Smooth muscle cell (in vitro differentiated cells): ENCODE measurements around the gene PLA2G4A. TPM values are rescaled to one million over a fixed set of nuclear protein-coding genes. Genes with fewer than 3 reads are reported as not detected.

Source experiments
- DNase-seq: peaks from one replicate; lab custom pipeline; 2025; ENCODE audit not compliant: unreplicated experiment; lab: John Stamatoyannopoulos, UW
- H2AFZ ChIP-seq: fragments of 200-600 bp; sonication (generic); 2 replicates; pipeline ENCODE4 v1.6.0; 2016; ENCODE audit warnings: antibody characterized with exemption, low read depth, mild to moderate bottlenecking
- H3F3A ChIP-seq: fragments of 200-600 bp; sonication (generic); 2 replicates; pipeline ENCODE4 v1.6.0; 2017; ENCODE audit warnings: antibody characterized with exemption, low read depth
- H3K27ac ChIP-seq: fragments of 200-600 bp; sonication (generic); 2 replicates; pipeline ENCODE4 v1.5.1; 2016; ENCODE audit warnings: low read depth, mild to moderate bottlenecking
- H3K27me3 ChIP-seq: fragments of 200-600 bp; sonication (generic); 2 replicates; pipeline ENCODE4 v1.6.1; 2016; ENCODE audit warnings: low read depth, mild to moderate bottlenecking
- H3K36me3 ChIP-seq: fragments of 200-600 bp; sonication (generic); 2 replicates; pipeline ENCODE4 v1.5.1; 2016; ENCODE audit warnings: low read depth
- H3K4me1 ChIP-seq: fragments of 200-600 bp; sonication (generic); 2 replicates; pipeline ENCODE4 v1.5.1; 2016; ENCODE audit warnings: low read depth
- H3K4me2 ChIP-seq: fragments of 200-600 bp; sonication (generic); 2 replicates; pipeline ENCODE4 v1.6.0; 2016; ENCODE audit warnings: mild to moderate bottlenecking
- H3K4me3 ChIP-seq: fragments of 200-600 bp; sonication (generic); 2 replicates; pipeline ENCODE4 v1.5.1; 2016; ENCODE audit warnings: mild to moderate bottlenecking
- H3K79me2 ChIP-seq: fragments of 200-600 bp; sonication (generic); 2 replicates; pipeline ENCODE4 v1.6.0; 2016; ENCODE audit warnings: low read depth, mild to moderate bottlenecking
- H3K9ac ChIP-seq: fragments of 200-600 bp; sonication (generic); 2 replicates; pipeline ENCODE4 v1.6.0; 2016; ENCODE audit warnings: low read depth
- H3K9me3 ChIP-seq: fragments of 200-600 bp; sonication (generic); replicated peaks from 2 replicates; pipeline ENCODE4 v1.5.1; 2016; ENCODE audit warnings: low read depth
- H4K20me1 ChIP-seq: fragments of 200-600 bp; sonication (generic); 2 replicates; pipeline ENCODE4 v1.6.0; 2016; ENCODE audit warnings: low read depth
- WGBS: methylation state at CpG from one replicate; pipeline ENCODE4 v1.1.7; 2016; ENCODE audit warnings: low lambda C conversion rate; 5-methylcytosine and 5-hydroxymethylcytosine counted together
- polyA plus RNA-seq: library from polyadenylated mRNA; unstranded; fragments of >200 nt; fragmentation: Nextera tagmentation; extraction: Ambion mirVana; gene quantifications from 2 replicates; pipeline ENCODE4 v1.2.1, GENCODE V29; 2016
- total RNA-seq: library from RNA; depleted of rRNA; stranded (reverse); fragments of >200 nt; gene quantifications from 2 replicates; pipeline ENCODE4 v1.2.3, GENCODE V29; 2014
- TF ChIP-seq, protein P1 (sequence below): fragments of 200-600 bp; sonication (generic); IDR thresholded peaks from 2 replicates; pipeline ENCODE4 v1.5.1; 2017; ENCODE audit warnings: borderline replicate concordance, mild to moderate bottlenecking, antibody characterized with exemption; ENCODE audit not compliant: insufficient read depth, poor library complexity, severe bottlenecking

Gene PLA2G4A
- total and polyA plus RNA-seq, 2 experiments from 2014 or later = 3.3 to 7.8 TPM

DNA sequence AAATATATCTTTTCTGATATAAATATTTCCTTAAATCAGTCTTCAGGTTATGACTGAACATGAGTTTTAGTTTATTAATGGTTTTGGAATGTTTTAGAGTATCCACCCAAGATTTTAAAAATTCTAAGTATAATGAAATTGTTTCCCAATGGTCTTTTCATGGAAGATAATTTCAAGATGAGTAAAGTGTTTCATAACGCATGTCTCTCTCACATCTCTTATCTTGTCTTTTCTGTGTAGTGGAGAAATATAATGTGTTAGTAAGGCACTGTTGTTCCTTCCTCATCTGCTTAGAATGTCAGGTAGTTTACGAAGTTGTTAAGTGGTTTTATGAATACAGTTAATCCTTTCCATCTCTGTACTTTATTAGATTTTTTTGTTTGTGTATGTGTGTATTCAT is 49.6 kb downstream of the PLA2G4A start:
- Histone ChIP-seq H3K4me2 (no peak overlapping the region), H3K9me3 (no peaks in the 10 kb centered on the region), H3K9ac (no peak overlapping the region), H3K27me3 (no peaks in the 10 kb centered on the region), H2AFZ (no peak overlapping the region), H3K4me3 (no peak overlapping the region), H3F3A (no peaks in the 10 kb centered on the region), H3K79me2 (no peaks in the 10 kb centered on the region), H3K27ac (no peak overlapping the region), H3K36me3 (no peaks in the 10 kb centered on the region), H3K4me1 (no peaks in the 10 kb centered on the region), H4K20me1 (no peaks in the 10 kb centered on the region)
- TF ChIP-seq, protein P1, sequence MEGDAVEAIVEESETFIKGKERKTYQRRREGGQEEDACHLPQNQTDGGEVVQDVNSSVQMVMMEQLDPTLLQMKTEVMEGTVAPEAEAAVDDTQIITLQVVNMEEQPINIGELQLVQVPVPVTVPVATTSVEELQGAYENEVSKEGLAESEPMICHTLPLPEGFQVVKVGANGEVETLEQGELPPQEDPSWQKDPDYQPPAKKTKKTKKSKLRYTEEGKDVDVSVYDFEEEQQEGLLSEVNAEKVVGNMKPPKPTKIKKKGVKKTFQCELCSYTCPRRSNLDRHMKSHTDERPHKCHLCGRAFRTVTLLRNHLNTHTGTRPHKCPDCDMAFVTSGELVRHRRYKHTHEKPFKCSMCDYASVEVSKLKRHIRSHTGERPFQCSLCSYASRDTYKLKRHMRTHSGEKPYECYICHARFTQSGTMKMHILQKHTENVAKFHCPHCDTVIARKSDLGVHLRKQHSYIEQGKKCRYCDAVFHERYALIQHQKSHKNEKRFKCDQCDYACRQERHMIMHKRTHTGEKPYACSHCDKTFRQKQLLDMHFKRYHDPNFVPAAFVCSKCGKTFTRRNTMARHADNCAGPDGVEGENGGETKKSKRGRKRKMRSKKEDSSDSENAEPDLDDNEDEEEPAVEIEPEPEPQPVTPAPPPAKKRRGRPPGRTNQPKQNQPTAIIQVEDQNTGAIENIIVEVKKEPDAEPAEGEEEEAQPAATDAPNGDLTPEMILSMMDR = no peak
- DNase-seq = no peak
- 86% methylated on average over 2 of the region's 2 CpGs for WGBS

DNA sequence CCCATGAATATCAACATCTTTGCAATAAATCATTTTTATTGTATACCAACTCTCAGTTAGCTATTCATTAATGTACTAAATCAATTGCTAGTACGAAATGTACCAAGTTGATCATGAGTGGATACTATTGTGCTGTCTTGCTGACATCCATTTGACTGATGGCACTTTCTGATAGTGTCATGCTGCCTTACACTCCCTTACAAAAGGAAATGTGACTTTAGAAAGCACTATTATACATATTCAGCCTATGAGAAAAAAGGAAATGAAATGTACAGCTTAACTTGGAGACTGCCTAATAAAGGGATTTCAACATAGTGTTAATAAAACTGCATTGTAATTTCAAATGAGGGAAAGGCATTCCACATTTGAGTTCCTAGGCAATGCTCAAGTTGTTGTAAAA is 52.2 kb downstream of the PLA2G4A start:
- Histone ChIP-seq H2AFZ (no peak overlapping the region), H3K4me3 (no peak overlapping the region), H3K9me3 (no peaks in the 10 kb centered on the region), H3K36me3 (no peaks in the 10 kb centered on the region), H3K27ac (no peak overlapping the region), H3F3A (no peaks in the 10 kb centered on the region), H3K4me2 (no peak overlapping the region), H3K9ac (no peak overlapping the region), H4K20me1 (no peaks in the 10 kb centered on the region), H3K79me2 (no peaks in the 10 kb centered on the region), H3K4me1 (no peaks in the 10 kb centered on the region), H3K27me3 (no peaks in the 10 kb centered on the region)
- no peak for DNase-seq
- TF ChIP-seq, protein P1 = no peak
- 88% methylated on average over 1 of the region's 1 CpG for WGBS

DNA sequence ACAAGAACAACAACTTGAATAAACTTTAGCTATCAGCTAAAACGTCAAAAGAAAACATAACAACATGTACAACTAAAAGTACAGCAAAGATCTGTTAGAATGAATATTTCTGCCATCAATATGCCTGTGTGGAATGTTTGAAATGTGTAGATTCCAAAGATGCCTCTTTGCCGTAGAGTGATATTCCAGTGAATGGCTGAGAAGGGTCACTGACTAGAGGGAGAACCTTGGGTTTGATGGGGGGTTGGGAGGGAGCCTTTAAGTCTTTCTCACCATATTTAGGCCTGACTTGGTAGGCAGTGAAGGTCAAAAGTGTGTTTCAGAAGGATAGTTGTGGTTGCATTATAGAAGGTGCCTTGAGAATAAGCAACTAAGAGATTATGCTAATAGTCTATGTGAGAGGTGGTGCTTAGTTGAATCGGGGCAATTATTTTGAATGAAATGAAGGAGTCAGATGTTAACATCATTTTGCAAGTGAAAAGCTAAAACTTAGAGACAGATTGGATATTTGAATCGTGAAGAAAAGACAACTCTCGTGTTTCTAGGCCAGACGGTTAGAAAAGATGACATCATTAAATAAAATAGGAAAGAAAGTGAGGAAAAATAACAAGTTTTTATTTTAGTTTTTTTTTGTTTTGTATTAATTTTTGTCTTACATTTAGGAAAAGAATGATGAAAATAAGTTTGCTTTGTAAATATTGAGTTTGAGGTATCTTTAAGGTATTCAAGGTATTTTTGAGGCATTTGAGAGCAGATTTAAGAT is 53.8 kb downstream of the PLA2G4A start:
- H3K27ac ChIP-seq = no peak overlapping the region
- no peaks in the 10 kb centered on the region for H3K27me3 ChIP-seq
- H3K4me2 ChIP-seq = no peak overlapping the region
- H3K4me3 ChIP-seq = no peak overlapping the region
- WGBS = 83% methylated on average over 6 of the region's 6 CpGs
- H3K9ac ChIP-seq = no peak overlapping the region
- no peaks in the 10 kb centered on the region for H3K36me3 ChIP-seq
- no peaks in the 10 kb centered on the region for H3K4me1 ChIP-seq
- DNase-seq = no peak
- TF ChIP-seq, protein P1 = no peak
- no peaks in the 10 kb centered on the region for H3K79me2 ChIP-seq
- H2AFZ ChIP-seq = no peak overlapping the region
- no peaks in the 10 kb centered on the region for H4K20me1 ChIP-seq
- no peaks in the 10 kb centered on the region for H3F3A ChIP-seq
- H3K9me3 ChIP-seq = no peaks in the 10 kb centered on the region

DNA sequence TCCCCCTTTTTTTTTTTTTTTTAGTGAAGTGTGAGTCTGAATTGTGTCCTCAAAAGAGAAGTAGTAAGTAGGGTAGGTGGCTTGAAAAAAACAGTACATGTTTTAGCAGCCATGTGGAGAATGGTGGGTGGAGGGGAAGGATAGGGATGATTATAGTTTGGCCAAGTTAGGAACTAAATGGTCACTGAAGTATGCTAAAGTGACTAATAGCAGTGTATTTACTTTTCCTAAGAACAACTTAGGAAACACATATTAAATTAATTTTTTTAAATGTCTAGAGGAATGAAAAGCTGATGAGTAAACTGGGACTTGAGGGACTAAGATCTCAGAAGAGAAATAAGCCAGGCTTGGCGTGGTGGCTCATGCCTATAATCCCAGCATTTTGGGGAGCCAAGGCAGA is 55.5 kb downstream of the PLA2G4A start:
- Histone ChIP-seq H3K4me1 (no peaks in the 10 kb centered on the region), H3K36me3 (no peaks in the 10 kb centered on the region), H3K4me2 (no peak overlapping the region), H3K9ac (no peak overlapping the region), H4K20me1 (no peaks in the 10 kb centered on the region), H3K27me3 (no peaks in the 10 kb centered on the region), H3F3A (no peaks in the 10 kb centered on the region), H3K4me3 (no peak overlapping the region), H3K79me2 (no peaks in the 10 kb centered on the region), H3K9me3 (no peaks in the 10 kb centered on the region), H2AFZ (no peak overlapping the region), H3K27ac (no peak overlapping the region)
- no peak for DNase-seq
- WGBS = 50% methylated on average over 1 of the region's 1 CpG
- TF ChIP-seq, protein P1 = no peak
